Activated CD8-positive, alpha-beta memory T cell treated with anti-CD3 and anti-CD28 coated beads for 4 hours (primary cell): ENCODE data around the gene P2RX2.
A peak's percentile ranks its signal among the peaks of the same experiment; 100 is the strongest.

ENCODE experiments used
- DNase-seq, 2 donors: peaks; one replicate each; pipeline ENCODE4 v3.0.0-alpha.2; 2020; ENCODE audit warnings: low read depth in 2 of 2

Gene P2RX2

GRCh38 chr12:132603240-132604150 is 15.1 kb upstream of the P2RX2 start:
- no peak for DNase-seq

DNA sequence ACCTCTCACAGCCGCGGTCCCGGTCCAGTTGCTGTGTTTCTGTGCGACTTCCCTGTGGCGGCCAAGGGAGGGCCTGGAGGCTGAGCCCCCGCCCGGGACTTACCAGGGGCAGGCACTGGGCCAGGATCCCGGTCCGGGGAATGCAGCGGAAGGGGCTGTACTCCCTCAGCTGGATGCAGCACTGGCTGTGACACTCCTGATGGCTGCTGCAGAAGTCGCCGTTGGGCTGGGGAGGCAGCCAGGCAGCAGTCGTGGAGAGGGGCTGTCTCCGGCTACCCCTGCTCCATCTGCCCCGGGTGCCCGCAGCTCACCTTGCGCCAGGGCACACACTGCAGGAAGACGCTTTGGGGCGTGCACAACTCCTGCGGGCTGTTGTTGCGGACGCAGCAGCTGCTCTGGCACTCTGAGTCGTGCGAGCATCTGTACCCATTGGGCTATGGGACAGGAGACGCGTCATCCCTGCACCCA is 14.4 kb upstream of the P2RX2 start:
- DNase-seq: no peak

- no peak for DNase-seq
Observed at GRCh38 chr12:132604668-132605441, 13.7 kb upstream of the P2RX2 start.

- DNase-seq: no peak
Observed at GRCh38 chr12:132605892-132606291, 12.7 kb upstream of the P2RX2 start.

DNA sequence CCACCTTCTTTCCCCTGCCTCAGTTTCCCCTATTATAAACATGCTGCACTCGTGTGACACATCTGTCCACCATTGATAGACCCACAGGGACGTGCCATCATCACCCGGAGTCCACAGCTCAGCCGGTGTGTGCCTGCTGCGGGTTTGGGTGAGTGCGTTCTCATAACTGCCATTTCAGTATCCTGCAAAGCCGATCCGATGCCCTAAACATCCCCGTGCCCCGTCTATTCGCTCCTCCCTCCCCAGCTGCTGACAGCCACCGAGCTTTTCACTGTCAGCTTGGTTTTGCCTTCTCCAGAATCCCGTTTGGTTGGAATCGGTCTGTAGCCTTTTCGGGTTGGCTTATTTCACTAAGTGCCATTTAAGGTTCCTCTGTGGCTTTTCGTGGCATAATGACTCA is 12.1 kb upstream of the P2RX2 start:
- no peak for DNase-seq

GRCh38 chr12:132606927-132607326 is 11.6 kb upstream of the P2RX2 start:
- no peak for DNase-seq

GRCh38 chr12:132608231-132609171 is 10.1 kb upstream of the P2RX2 start:
- DNase-seq: no peak

DNA sequence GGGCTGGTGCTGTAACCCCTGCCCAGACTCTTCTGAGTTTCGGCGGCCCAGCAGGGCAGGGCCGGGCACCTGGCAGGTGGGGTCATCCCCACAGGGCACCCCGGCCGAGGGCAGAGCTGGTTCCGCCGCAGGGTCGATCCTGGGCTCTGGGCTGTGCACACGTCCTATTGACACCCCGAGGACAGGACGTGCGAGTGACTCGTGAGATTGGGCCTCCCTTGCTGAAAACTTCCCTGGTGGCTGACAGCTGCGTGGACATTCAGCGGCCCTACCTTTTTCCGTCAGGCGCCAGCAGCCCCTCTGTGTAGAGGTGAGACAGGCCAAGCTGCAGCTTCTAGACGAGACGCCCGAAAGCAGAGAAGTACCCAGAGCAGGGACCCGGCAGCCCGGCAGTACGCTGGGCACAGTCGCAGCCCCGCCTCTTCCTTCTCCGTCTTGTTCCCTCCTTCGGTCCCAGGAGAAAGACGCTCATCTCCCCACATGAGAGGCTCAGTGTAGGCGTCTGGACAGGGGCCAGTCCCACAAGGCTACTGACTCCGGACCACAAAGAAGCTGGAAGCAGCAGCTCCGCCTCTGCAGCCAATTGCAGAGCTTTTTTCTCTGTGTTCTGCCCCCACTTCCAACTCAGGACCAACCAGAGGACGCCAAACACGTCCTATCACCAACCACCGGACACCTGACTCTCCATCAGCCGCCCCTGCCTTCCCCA is 8.4 kb upstream of the P2RX2 start, which contains the start of gene LRCOL1:
LRCOL1 (minus strand) TSS at position 532 of the 709 bp plus-strand sequence. CDS start 4,331 bp downstream, outside the sequence.
- DNase-seq: no peak

DNA sequence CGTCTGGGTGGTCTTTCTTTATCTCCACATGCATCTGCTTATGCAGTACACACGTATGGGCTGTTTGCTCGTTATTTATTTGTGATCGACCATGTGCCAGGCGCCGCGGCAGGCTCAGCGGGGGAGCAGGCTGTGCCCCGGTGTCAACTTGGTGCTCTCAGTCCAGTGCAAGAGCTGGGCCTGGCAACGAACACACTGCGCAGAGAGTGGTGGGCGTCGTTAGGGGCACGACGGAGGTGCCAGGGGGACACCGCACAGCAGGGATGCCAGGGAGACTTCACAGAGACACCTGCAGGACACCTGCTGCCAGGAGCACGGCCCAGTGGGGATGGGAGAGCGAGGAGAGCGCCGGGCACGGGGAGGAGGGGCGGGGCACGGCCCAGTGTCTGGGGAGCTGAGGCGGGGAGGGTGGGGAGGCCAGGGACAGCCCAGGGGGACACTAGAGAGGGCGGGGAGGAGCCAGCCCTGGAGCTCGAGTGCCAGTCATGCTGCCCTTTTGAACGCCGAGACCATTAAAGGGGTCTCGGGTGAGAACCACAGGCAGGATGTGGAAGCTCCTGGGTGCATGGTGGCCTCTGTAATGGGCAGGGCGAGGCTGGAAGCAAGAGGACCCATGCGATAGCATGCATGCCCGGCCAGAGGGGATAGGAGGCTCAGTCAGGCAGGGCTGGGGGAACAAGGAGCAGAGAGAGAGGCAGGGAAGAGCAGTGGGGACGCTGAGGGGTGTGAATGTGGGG is 7.5 kb upstream of the P2RX2 start:
- DNase-seq: no peak

- DNase-seq: no peak
Observed at GRCh38 chr12:132611620-132612019, 7.0 kb upstream of the P2RX2 start.

- DNase-seq: no peak
Observed at GRCh38 chr12:132614029-132614428, 4.5 kb upstream of the P2RX2 start.

DNA sequence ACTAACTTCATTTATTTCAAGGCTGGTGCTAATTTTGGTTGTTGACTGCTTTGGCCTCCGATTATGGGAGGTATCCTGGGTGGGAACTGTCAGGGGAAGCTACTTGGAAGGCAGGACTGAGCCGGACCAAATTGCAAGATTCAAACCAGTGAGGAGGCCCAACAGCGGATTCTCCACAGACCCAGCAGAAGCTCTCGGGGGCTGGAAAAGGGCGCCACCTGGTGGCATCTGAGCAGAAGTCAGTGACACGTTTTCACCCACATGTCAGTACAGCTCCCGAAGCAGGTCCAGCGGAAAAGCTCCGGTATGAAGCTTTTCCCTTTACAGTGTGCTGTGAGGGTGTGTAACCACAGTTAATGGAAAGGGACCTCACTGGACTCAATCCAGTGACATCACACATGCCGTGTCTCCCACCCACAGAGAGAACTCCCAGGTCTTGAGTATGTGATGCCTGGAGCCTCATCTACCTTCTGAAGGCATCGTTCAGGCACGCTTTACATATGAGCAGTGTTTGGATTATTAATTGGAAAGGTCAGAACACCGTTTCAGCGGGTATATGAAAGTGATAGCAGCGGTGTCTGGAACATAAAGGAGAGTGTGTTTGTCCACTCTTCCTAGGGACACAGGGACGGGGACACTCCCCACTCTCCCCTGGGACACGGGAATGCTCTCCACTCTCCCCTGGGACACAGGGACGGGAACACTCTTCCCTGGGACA is 3.6 kb upstream of the P2RX2 start:
- DNase-seq: peak; percentile 60 to 64

GRCh38 chr12:132615579-132616038 is 3.0 kb upstream of the P2RX2 start:
- DNase-seq: no peak

GRCh38 chr12:132617135-132617701 is 1.4 kb upstream of the P2RX2 start:
- DNase-seq: no peak

DNA sequence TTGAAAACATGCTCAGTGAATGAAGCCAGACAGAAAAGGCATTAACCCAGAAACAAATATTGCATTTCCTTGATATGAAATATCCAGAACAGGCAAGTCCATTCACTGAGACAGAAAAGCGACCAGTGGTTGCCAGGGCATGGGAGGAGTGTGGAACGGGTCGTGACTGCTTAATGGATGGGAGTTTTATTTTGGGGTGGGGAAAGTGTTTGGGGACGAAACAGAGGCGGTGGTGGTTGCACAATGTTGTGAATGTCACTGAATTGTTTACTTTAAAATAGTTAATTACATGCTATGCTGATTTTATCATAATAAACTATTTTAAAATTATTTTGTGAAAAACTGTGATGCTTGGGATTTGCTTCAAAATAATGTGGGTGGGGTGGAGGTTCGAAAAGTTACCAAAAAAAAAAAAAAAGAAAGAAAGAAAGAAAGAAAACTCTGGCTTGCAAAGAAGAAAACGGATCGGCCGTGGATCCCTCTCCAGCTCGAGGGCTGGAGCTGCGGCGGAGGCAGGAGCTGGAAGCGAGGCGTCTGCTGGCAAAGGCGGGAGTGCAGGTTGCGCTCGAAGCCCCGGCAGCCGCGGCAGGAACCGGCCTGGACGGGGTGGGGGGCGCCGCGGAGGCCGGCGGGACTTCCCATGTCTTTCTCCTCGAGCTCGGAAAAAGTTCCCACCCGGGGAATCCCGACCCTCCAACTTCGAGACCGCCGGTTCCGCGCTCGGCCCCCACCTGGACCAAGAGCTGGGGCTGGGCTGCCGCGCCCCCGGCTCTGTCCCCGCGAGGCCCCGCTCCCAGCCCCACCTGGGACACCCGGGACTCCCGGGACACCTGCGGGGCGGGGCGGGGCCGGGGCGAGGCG is 524 bp upstream of the P2RX2 start:
- DNase-seq: no peak

DNA sequence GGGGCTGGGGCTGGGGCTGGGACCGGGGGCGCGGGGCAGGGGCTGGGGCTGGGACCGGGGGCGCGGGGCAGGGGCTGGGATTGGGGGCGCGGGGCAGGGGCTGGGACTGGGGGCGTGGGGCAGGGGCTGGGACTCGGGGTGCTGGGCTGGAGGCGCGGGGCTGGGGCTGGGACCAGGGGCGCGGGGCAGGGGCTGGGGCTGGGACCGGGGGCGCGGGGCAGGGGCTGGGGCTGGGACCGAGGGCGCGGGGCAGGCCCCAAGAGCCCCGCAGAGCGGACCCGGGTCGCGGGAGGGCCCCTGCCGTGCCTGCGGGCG is 452 bp downstream of the P2RX2 start:
- DNase-seq: no peak

DNA sequence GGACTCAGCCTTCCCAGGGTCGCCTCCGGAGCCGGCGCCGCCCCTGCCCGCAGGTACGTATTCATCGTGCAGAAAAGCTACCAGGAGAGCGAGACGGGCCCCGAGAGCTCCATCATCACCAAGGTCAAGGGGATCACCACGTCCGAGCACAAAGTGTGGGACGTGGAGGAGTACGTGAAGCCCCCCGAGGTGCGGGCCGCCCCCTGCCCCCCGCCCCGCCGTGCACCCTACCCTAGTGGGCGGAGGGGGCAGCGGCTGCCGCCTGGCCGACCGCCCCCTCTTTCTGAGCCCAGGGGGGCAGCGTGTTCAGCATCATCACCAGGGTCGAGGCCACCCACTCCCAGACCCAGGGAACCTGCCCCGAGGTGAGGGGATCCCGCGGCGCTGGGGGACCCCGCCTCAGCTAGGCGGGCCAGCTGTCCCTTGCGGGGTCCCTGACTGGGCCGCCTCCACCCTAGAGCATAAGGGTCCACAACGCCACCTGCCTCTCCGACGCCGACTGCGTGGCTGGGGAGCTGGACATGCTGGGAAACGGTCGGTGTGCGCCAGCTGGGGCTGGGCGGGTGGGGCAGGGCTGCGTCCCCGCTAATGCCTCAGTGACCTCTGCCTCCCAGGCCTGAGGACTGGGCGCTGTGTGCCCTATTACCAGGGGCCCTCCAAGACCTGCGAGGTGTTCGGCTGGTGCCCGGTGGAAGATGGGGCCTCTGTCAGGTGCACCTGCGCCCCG is 973 bp downstream of the P2RX2 start:
- no peak for DNase-seq
